Spleen (tissue), 11 donors: ENCODE results near the gene ACSS3. TPM values are rescaled to one million over a fixed set of nuclear protein-coding genes. Genes with fewer than 3 reads are reported as not detected.

ENCODE experiments used
- DNase-seq: peaks from one replicate; pipeline ENCODE4 v3.0.0-alpha.2; 2020
- H3K27ac ChIP-seq, 8 donors: fragments of 200-600 bp; sonication (generic) in 7 of 8; 1 replicate in 4 of 8; 2 replicates in 4 of 8; pipeline versions ENCODE4 v1.5.0 to v1.8.0; 2016 to 2021; ENCODE audit warnings: inconsistent platforms in 4 of 8, mild to moderate bottlenecking in 4 of 8, moderate library complexity in 1 of 8
- H3K27me3 ChIP-seq, 7 donors: fragments of 200-600 bp; sonication (generic) in 6 of 7; replicated peaks in 1 of 7; 1 replicate in 4 of 7; 2 replicates in 3 of 7; pipeline versions ENCODE4 v1.5.0 to v1.8.0; 2016 to 2021; ENCODE audit warnings: inconsistent platforms in 3 of 7, mild to moderate bottlenecking in 1 of 7
- H3K36me3 ChIP-seq, 6 donors: fragments of 200-600 bp; sonication (generic) in 5 of 6; 1 replicate in 4 of 6; 2 replicates in 2 of 6; pipeline versions ENCODE4 v1.5.0 to v1.8.0; 2016 to 2021; ENCODE audit warnings: inconsistent platforms in 2 of 6
- H3K4me1 ChIP-seq, 6 donors: fragments of 200-600 bp; sonication (generic) in 5 of 6; 1 replicate in 3 of 6; 2 replicates in 3 of 6; pipeline versions ENCODE4 v1.5.0 to v1.8.0; 2016 to 2021; ENCODE audit warnings: inconsistent platforms in 3 of 6
- H3K4me3 ChIP-seq, 8 donors: fragments of 200-600 bp; sonication (generic) in 7 of 8; 1 replicate in 4 of 8; 2 replicates in 4 of 8; pipeline versions ENCODE4 v1.5.0 to v1.8.0; 2016 to 2021; ENCODE audit warnings: inconsistent platforms in 4 of 8, mild to moderate bottlenecking in 4 of 8, moderate library complexity in 2 of 8
- H3K9me3 ChIP-seq, 8 donors: fragments of 200-600 bp; sonication (generic) in 7 of 8; 1 replicate in 4 of 8; 2 replicates in 4 of 8; pipeline versions ENCODE4 v1.5.0 to v1.8.0; 2016 to 2021; ENCODE audit warnings: inconsistent platforms in 4 of 8
- POLR2A ChIP-seq, 3 donors: fragments of 450-650 bp; IDR thresholded peaks; one replicate each; pipeline ENCODE4 v1.5.1; 2017; ENCODE audit warnings: antibody characterized with exemption in 3 of 3, mild to moderate bottlenecking in 1 of 3
- POLR2AphosphoS5 ChIP-seq, 3 donors: sonication (generic); formaldehyde crosslinking; IDR thresholded peaks; one replicate each; pipeline ENCODE4 v1.5.1; 2017; ENCODE audit warnings: antibody characterized with exemption in 3 of 3
- WGBS, 5 donors: extraction: QIAGEN DNeasy Blood & Tissue Kit in 3 of 5; methylation state at CpG; one replicate each; pipeline versions ENCODE4 v1.1.5 to v1.1.7; 2013 to 2018; 5-methylcytosine and 5-hydroxymethylcytosine counted together
- intact Hi-C: fragments of 100-400 bp; cut with DNase I; formaldehyde crosslinking; loops from one replicate; pipeline ENCODE4 v1.15.0; 2023; ENCODE audit warnings: low total_unique reads
- polyA plus RNA-seq, 3 donors: library from polyadenylated mRNA; stranded (reverse); fragments of 200-250 nt; gene quantifications; one replicate each; pipeline ENCODE4 v1.2.1, GENCODE V29; 2013
- total RNA-seq, 7 donors: library from RNA; depleted of rRNA in 3 of 7; stranded (reverse); fragments of >200 nt in 3 of 7; fragmentation: NEBNext Ultra II Directional in 4 of 7; extraction: Animal tissue kit (Norgen Biotek cat#: 25700) in 4 of 7; gene quantifications; one replicate each; pipeline versions ENCODE4 v1.1.0 to v1.2.1, GENCODE V29; 2016 to 2021
- TF ChIP-seq, protein P1 (sequence below), 11 experiments: fragments of 200-600 bp in 7 of 11; fragments of 450-650 bp in 4 of 11; sonication (generic) in 4 of 11; IDR thresholded peaks in 8 of 11; conservative IDR thresholded peaks in 3 of 11; 1 replicate in 7 of 11; 2 replicates in 4 of 11; pipeline versions ENCODE4 v1.4.0 to v1.8.0; 2016 to 2021; ENCODE audit warnings: antibody characterized with exemption in 11 of 11, inconsistent platforms in 4 of 11, mild to moderate bottlenecking in 1 of 11
- donor health status: healthy with polysubstance abuse.
- donor health status: DM: no; HTN: no; CAD: no; lungs with moderate emphysema.
- donor health status: DM: no; HTN: no; CAD: no.
- donor health status: Bipolar disorder and iron deficiency.
- donor health status: healthy.
- donor health status: DM: no; HTN: no; CAD: no.
- donor health status: DM: yes; HTN: yes; CAD: no.

Gene ACSS3
- total and polyA plus RNA-seq, 10 donors: 1.1 to 12.3 (median 7.0) TPM

DNA sequence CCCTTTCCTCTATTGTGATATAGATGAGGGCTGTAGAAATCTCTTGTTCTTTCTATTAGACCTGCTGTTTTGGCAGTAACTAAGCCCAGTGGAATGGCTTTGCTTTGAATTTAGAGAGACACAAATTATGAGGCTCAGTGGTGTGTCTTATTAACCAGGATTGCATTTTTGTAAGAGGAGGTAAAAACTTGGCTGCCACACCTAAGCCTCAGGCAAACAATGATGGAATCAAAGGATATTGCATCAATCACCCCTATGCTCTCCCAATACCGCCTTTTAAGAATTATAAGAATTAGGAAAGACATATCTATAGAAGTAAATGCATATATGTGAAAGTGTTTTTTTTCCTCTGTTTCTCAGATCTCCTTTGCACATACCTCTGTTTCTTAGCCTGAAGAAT, 63.3 kb downstream of the ACSS3 start:
- H3K9me3 ChIP-seq: no peaks in the 10 kb centered on the region
- no peaks in the 10 kb centered on the region for H3K36me3 ChIP-seq
- no peak for DNase-seq
- H3K27ac ChIP-seq: no peak overlapping the region
- WGBS, 5 donors: 71 to 84% (median 83%) methylated on average over 1 of the region's 1 CpG
- no peaks in the 10 kb centered on the region for H3K27me3 ChIP-seq
- H3K4me3 ChIP-seq: no peak overlapping the region
- intact Hi-C loops: no loop called here
- H3K4me1 ChIP-seq: no peaks in the 10 kb centered on the region
- TF ChIP-seq POLR2AphosphoS5 (IDR thresholded peaks at IDR 0.05) (no peak), POLR2A (IDR thresholded peaks at IDR 0.05) (no peak)
- TF ChIP-seq, protein P1, sequence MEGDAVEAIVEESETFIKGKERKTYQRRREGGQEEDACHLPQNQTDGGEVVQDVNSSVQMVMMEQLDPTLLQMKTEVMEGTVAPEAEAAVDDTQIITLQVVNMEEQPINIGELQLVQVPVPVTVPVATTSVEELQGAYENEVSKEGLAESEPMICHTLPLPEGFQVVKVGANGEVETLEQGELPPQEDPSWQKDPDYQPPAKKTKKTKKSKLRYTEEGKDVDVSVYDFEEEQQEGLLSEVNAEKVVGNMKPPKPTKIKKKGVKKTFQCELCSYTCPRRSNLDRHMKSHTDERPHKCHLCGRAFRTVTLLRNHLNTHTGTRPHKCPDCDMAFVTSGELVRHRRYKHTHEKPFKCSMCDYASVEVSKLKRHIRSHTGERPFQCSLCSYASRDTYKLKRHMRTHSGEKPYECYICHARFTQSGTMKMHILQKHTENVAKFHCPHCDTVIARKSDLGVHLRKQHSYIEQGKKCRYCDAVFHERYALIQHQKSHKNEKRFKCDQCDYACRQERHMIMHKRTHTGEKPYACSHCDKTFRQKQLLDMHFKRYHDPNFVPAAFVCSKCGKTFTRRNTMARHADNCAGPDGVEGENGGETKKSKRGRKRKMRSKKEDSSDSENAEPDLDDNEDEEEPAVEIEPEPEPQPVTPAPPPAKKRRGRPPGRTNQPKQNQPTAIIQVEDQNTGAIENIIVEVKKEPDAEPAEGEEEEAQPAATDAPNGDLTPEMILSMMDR (IDR thresholded peaks at IDR 0.05 in 8 of 11, conservative IDR thresholded peaks at IDR 0.05 in 3 of 11): no peak

DNA sequence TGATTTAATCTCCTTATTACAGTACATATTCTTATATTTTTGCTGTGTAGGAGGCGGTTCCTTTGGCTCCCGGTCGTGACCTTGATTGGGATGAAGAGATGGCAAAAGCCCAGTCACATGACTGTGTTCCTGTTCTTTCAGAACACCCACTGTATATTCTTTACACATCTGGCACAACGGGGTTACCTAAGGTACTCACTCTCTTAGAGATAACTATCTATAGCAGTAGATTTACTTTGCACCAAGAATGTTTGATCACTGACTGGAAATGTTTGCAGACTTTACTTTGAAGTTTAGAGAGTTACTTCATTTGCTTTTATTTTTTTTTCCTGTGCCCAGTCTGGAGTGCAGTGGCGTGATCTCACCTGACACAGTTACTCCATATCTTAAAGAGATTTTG, 65.2 kb downstream of the ACSS3 start:
- no peak for TF ChIP-seq POLR2AphosphoS5 (IDR thresholded peaks at IDR 0.05)
- TF ChIP-seq, protein P1 (IDR thresholded peaks at IDR 0.05 in 8 of 11, conservative IDR thresholded peaks at IDR 0.05 in 3 of 11): no peak
- no peak for TF ChIP-seq POLR2A (IDR thresholded peaks at IDR 0.05)
- Histone ChIP-seq H3K4me3 (no peak overlapping the region), H3K9me3 (no peaks in the 10 kb centered on the region), H3K27me3 (no peaks in the 10 kb centered on the region), H3K27ac (no peak overlapping the region), H3K36me3 (no peaks in the 10 kb centered on the region), H3K4me1 (no peaks in the 10 kb centered on the region)
- intact Hi-C loops: no loop called here
- 69 to 84% (median 74%) methylated on average over 5 of the region's 5 CpGs for WGBS, 5 donors
- no peak for DNase-seq

DNA sequence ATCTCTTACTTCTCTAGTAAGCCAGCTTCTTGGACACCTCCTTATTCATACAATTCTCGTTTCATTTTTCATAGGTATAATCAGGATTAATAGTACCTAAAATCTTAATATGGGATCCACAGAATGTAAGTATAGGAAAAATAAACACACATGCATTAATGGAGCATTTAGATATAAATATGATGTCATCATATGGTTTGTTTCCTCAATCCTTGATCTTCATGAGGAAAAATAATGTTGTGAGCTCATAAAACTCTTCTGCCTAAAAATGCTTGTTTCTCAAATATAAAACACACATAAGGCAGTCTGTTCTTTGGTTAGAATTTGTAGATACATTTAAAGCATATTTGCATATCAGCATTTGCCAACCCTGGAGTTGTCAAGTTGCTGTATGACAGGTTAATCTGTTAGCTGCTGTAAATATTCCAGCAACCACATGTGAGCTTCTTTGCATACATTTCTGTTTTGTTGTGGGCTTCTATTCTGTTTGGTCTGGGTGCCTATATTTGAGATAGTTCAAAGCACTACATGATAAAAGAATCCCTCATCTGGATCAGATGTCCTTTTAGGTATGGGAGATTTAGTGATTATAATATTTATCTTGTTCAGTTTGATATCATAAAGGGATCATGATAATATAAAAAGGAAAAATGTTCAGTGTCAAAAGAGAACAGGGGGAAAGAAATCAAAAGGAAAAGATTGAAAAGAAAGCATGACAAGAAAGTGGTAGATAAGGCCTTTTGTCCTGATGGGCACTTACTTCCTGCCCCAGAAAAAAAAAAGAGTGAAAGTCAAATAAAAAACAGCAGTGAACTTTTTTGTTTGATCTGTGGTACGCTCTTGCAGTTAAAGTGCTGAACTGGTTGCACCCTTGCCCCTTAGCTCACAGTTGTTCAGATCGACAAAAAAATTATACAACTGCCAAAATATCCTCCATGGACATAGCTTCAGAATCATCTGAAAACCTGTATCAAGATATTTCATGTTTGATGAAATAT, 68.6 kb downstream of the ACSS3 start:
- no peaks in the 10 kb centered on the region for H3K27me3 ChIP-seq
- DNase-seq: no peak
- intact Hi-C loops: no loop called here
- no peaks in the 10 kb centered on the region for H3K36me3 ChIP-seq
- WGBS, 5 donors: 70 to 87% (median 79%) methylated on average over 3 of the region's 3 CpGs
- TF ChIP-seq, protein P1 (IDR thresholded peaks at IDR 0.05 in 8 of 11, conservative IDR thresholded peaks at IDR 0.05 in 3 of 11): no peak
- TF ChIP-seq POLR2A (IDR thresholded peaks at IDR 0.05) (no peak), POLR2AphosphoS5 (IDR thresholded peaks at IDR 0.05) (no peak)
- no peak overlapping the region for H3K27ac ChIP-seq
- H3K9me3 ChIP-seq: no peaks in the 10 kb centered on the region
- no peaks in the 10 kb centered on the region for H3K4me1 ChIP-seq
- no peak overlapping the region for H3K4me3 ChIP-seq

DNA sequence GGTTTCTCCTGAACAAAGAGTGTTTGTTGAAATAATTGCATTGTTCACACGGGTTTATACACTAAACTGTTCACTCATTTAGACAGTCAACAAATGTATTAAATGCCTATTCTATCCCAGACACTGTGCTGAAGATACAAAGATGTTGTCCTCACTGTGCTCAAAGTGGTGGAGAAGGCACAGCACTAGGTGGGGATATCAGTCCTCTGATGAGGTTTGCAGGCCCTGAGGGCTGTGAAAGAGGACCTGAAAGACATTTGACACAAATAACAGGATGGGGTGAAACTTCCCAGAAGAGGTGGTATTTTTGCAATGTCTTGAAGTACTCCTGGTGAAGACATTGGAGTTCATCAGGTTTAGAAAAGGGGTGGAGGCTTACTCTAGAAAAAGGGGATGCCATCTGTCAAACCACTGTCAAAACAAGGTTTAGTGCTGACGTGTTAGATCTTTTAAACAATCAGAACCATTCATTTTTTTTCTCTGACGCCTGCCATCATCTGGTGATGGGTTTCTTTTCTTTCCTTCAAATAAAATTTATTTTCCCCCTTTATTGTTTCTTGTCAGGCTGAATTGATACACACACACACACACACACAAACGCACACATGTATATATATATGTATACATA, 69.5 kb downstream of the ACSS3 start:
- TF ChIP-seq POLR2AphosphoS5 (IDR thresholded peaks at IDR 0.05) (no peak), POLR2A (IDR thresholded peaks at IDR 0.05) (no peak)
- TF ChIP-seq, protein P1 (IDR thresholded peaks at IDR 0.05 in 8 of 11, conservative IDR thresholded peaks at IDR 0.05 in 3 of 11): no peak
- Histone ChIP-seq H3K4me3 (no peak overlapping the region), H3K27ac (no peak overlapping the region), H3K36me3 (no peaks in the 10 kb centered on the region), H3K27me3 (no peaks in the 10 kb centered on the region), H3K9me3 (no peaks in the 10 kb centered on the region), H3K4me1 (no peaks in the 10 kb centered on the region)
- WGBS, 5 donors: 64 to 81% (median 70%) methylated on average over 4 of the region's 4 CpGs
- intact Hi-C loops: no loop called here
- DNase-seq: no peak
